Activated CD8-positive, alpha-beta T cell treated with anti-CD3 and anti-CD28 coated beads, Interleukin-2, amount 10 ng/mL, durations not matched to agents 7 days and 5 days (primary cell): Measurements from ENCODE around the gene DNAH9. TPM values are rescaled to one million over a fixed set of nuclear protein-coding genes. Genes with fewer than 3 reads are reported as not detected.

Experiments used
- ATAC-seq: fragments of 150-1000 bp; cut with Tn5 transposase; one replicate; pipeline ENCODE4 v1.10.0; 2021; ENCODE audit warnings: moderate library complexity
- CTCF ChIA-PET: fragments of 350-600 bp; sonication (Branson Sonifier 250); formaldehyde crosslinking; loops from one replicate; lab custom pipeline; 2021; ENCODE audit warnings: antibody characterized with exemption; lab: Charles Lee
- POLR2A ChIA-PET: fragments of 350-600 bp; sonication (Branson Sonifier 250); formaldehyde crosslinking; loops from one replicate; lab custom pipeline; 2021; ENCODE audit warnings: antibody characterized with exemption; lab: Charles Lee
- DNase-seq: peaks from one replicate; pipeline ENCODE4 v3.0.0-alpha.2; 2020
- H3K27ac Mint-ChIP-seq: one replicate; pipeline ENCODE4 v1.8.0; 2021; ENCODE audit warnings: mild to moderate bottlenecking, mixed read lengths
- H3K27me3 Mint-ChIP-seq: one replicate; pipeline ENCODE4 v1.8.0; 2021; ENCODE audit warnings: low read depth, mixed read lengths
- H3K36me3 Mint-ChIP-seq: one replicate; pipeline ENCODE4 v1.8.0; 2021; ENCODE audit warnings: low read depth, mixed read lengths
- H3K4me1 Mint-ChIP-seq: one replicate; pipeline ENCODE4 v1.8.0; 2021; ENCODE audit warnings: low read depth, mixed read lengths
- H3K4me3 Mint-ChIP-seq: one replicate; pipeline ENCODE4 v1.8.0; 2021; ENCODE audit warnings: mild to moderate bottlenecking, mixed read lengths
- H3K9me3 Mint-ChIP-seq: one replicate; pipeline ENCODE4 v1.8.0; 2022; ENCODE audit warnings: mixed read lengths; ENCODE audit not compliant: insufficient read depth
- total RNA-seq, 2 experiments: library from RNA; stranded (reverse); gene quantifications; one replicate each; pipeline ENCODE4 v1.2.3, GENCODE V29; 2021

Gene DNAH9
- total RNA-seq, 2 experiments from 2014 or later: not detected

GRCh38 chr17:11701911-11702310, 103.6 kb downstream of the DNAH9 start:
- peaks cover 3% of the 10 kb centered on the region for H3K9me3 Mint-ChIP-seq
- H3K4me1 Mint-ChIP-seq: no peaks in the 10 kb centered on the region
- ChIA-PET POLR2A (no interaction called here), CTCF (no interaction called here)
- H3K27ac Mint-ChIP-seq: no peak overlapping the region
- DNase-seq (no peak), ATAC-seq (no peak)
- H3K4me3 Mint-ChIP-seq: no peak overlapping the region
- H3K27me3 Mint-ChIP-seq: no peaks in the 10 kb centered on the region
- no peaks in the 10 kb centered on the region for H3K36me3 Mint-ChIP-seq

GRCh38 chr17:11704041-11704440, 105.8 kb downstream of the DNAH9 start:
- Mint-ChIP-seq H3K36me3 (no peaks in the 10 kb centered on the region), H3K4me3 (no peak overlapping the region), H3K27ac (no peak overlapping the region), H3K27me3 (no peaks in the 10 kb centered on the region), H3K9me3 (no peaks in the 10 kb centered on the region), H3K4me1 (no peaks in the 10 kb centered on the region)
- CTCF ChIA-PET: no interaction called here
- POLR2A ChIA-PET: no interaction called here
- DNase-seq: no peak
- no peak for ATAC-seq

GRCh38 chr17:11705111-11705510, 106.8 kb downstream of the DNAH9 start:
- DNase-seq: no peak
- ATAC-seq: no peak
- ChIA-PET POLR2A (no interaction called here), CTCF (no interaction called here)
- Mint-ChIP-seq H3K27ac (no peak overlapping the region), H3K4me1 (no peaks in the 10 kb centered on the region), H3K36me3 (no peaks in the 10 kb centered on the region), H3K27me3 (no peaks in the 10 kb centered on the region), H3K9me3 (no peaks in the 10 kb centered on the region), H3K4me3 (no peak overlapping the region)

GRCh38 chr17:11707586-11707985, 109.3 kb downstream of the DNAH9 start:
- Mint-ChIP-seq H3K27ac (no peak overlapping the region), H3K4me1 (no peaks in the 10 kb centered on the region), H3K4me3 (no peak overlapping the region), H3K27me3 (no peaks in the 10 kb centered on the region), H3K9me3 (no peaks in the 10 kb centered on the region), H3K36me3 (no peaks in the 10 kb centered on the region)
- CTCF ChIA-PET: no interaction called here
- POLR2A ChIA-PET: no interaction called here
- ATAC-seq (no peak), DNase-seq (no peak)

- Mint-ChIP-seq H3K36me3 (no peaks in the 10 kb centered on the region), H3K9me3 (no peaks in the 10 kb centered on the region), H3K27ac (no peak overlapping the region), H3K4me3 (no peak overlapping the region), H3K27me3 (no peaks in the 10 kb centered on the region), H3K4me1 (no peaks in the 10 kb centered on the region)
- ChIA-PET POLR2A (no interaction called here), CTCF (no interaction called here)
- ATAC-seq (no peak), DNase-seq (no peak)
Measured at GRCh38 chr17:11712456-11712855, 114.2 kb downstream of the DNAH9 start.

GRCh38 chr17:11719203-11719602, 120.9 kb downstream of the DNAH9 start:
- no peak overlapping the region for H3K4me3 Mint-ChIP-seq
- CTCF ChIA-PET: no interaction called here
- no peak overlapping the region for H3K27ac Mint-ChIP-seq
- H3K36me3 Mint-ChIP-seq: no peaks in the 10 kb centered on the region
- H3K9me3 Mint-ChIP-seq: no peaks in the 10 kb centered on the region
- no peaks in the 10 kb centered on the region for H3K27me3 Mint-ChIP-seq
- H3K4me1 Mint-ChIP-seq: no peaks in the 10 kb centered on the region
- ATAC-seq (no peak), DNase-seq (no peak)
- POLR2A ChIA-PET: no interaction called here

GRCh38 chr17:11719856-11720255, 121.6 kb downstream of the DNAH9 start:
- ChIA-PET CTCF (no interaction called here), POLR2A (no interaction called here)
- Mint-ChIP-seq H3K4me3 (no peak overlapping the region), H3K9me3 (no peaks in the 10 kb centered on the region), H3K36me3 (no peaks in the 10 kb centered on the region), H3K27me3 (no peaks in the 10 kb centered on the region), H3K4me1 (no peaks in the 10 kb centered on the region), H3K27ac (no peak overlapping the region)
- ATAC-seq (no peak), DNase-seq (no peak)

- DNase-seq: no peak
- no peak overlapping the region for H3K27ac Mint-ChIP-seq
- no peaks in the 10 kb centered on the region for H3K9me3 Mint-ChIP-seq
- H3K27me3 Mint-ChIP-seq: no peaks in the 10 kb centered on the region
- H3K4me3 Mint-ChIP-seq: no peak overlapping the region
- no peaks in the 10 kb centered on the region for H3K36me3 Mint-ChIP-seq
- ChIA-PET POLR2A (no interaction called here), CTCF (no interaction called here)
- H3K4me1 Mint-ChIP-seq: no peaks in the 10 kb centered on the region
- ATAC-seq: no peak
Measured at GRCh38 chr17:11720816-11721215, 122.5 kb downstream of the DNAH9 start.

- ChIA-PET POLR2A (no interaction called here), CTCF (no interaction called here)
- H3K36me3 Mint-ChIP-seq: no peaks in the 10 kb centered on the region
- DNase-seq: no peak
- no peak for ATAC-seq
- no peaks in the 10 kb centered on the region for H3K27me3 Mint-ChIP-seq
- no peak overlapping the region for H3K27ac Mint-ChIP-seq
- H3K4me1 Mint-ChIP-seq: no peaks in the 10 kb centered on the region
- H3K4me3 Mint-ChIP-seq: no peak overlapping the region
- H3K9me3 Mint-ChIP-seq: peaks cover 3% of the 10 kb centered on the region
Measured at GRCh38 chr17:11730747-11731146, 132.5 kb downstream of the DNAH9 start.

- ATAC-seq: no peak
- Mint-ChIP-seq H3K27ac (no peak overlapping the region), H3K9me3 (no peaks in the 10 kb centered on the region), H3K4me1 (no peaks in the 10 kb centered on the region), H3K27me3 (no peaks in the 10 kb centered on the region), H3K4me3 (no peak overlapping the region), H3K36me3 (no peaks in the 10 kb centered on the region)
- no peak for DNase-seq
- POLR2A ChIA-PET: no interaction called here
- CTCF ChIA-PET: no interaction called here
Measured at GRCh38 chr17:11736613-11737312, 138.5 kb downstream of the DNAH9 start.

GRCh38 chr17:11737313-11737679, 139.0 kb downstream of the DNAH9 start:
- CTCF ChIA-PET: no interaction called here
- POLR2A ChIA-PET: no interaction called here

GRCh38 chr17:11738151-11738550, 139.9 kb downstream of the DNAH9 start:
- CTCF ChIA-PET: no interaction called here
- H3K4me1 Mint-ChIP-seq: no peaks in the 10 kb centered on the region

More at GRCh38 chr17:11737313-11737679, 139.0 kb downstream of the DNAH9 start:
- no peaks in the 10 kb centered on the region for H3K36me3 Mint-ChIP-seq
- H3K9me3 Mint-ChIP-seq: no peaks in the 10 kb centered on the region
- no peak overlapping the region for H3K27ac Mint-ChIP-seq
- H3K4me1 Mint-ChIP-seq: no peaks in the 10 kb centered on the region
- no peak overlapping the region for H3K4me3 Mint-ChIP-seq
- no peak for ATAC-seq
- no peak for DNase-seq
- H3K27me3 Mint-ChIP-seq: no peaks in the 10 kb centered on the region

GRCh38 chr17:11739351-11739750, 141.1 kb downstream of the DNAH9 start:
- Mint-ChIP-seq H3K27ac (no peak overlapping the region), H3K27me3 (no peaks in the 10 kb centered on the region), H3K4me1 (no peaks in the 10 kb centered on the region), H3K9me3 (no peaks in the 10 kb centered on the region), H3K4me3 (no peak overlapping the region), H3K36me3 (no peaks in the 10 kb centered on the region)
- ATAC-seq (no peak), DNase-seq (no peak)
- CTCF ChIA-PET: no interaction called here
- POLR2A ChIA-PET: no interaction called here

More at GRCh38 chr17:11738151-11738550, 139.9 kb downstream of the DNAH9 start:
- POLR2A ChIA-PET: no interaction called here
- ATAC-seq (no peak), DNase-seq (no peak)
- H3K4me3 Mint-ChIP-seq: no peak overlapping the region
- no peak overlapping the region for H3K27ac Mint-ChIP-seq
- no peaks in the 10 kb centered on the region for H3K27me3 Mint-ChIP-seq
- H3K36me3 Mint-ChIP-seq: no peaks in the 10 kb centered on the region
- H3K9me3 Mint-ChIP-seq: no peaks in the 10 kb centered on the region
